Brain pericyte (primary cell): ENCODE data around the gene ECI1.
"Not testable (repeated sequence)": the region's sequence is repeated elsewhere in the genome, so short reads cannot be mapped to it uniquely, and the experiment has no call there.

Source experiments
- DNase-seq: peaks from one replicate; pipeline ENCODE4 v3.0.0-alpha.2; 2012; ENCODE audit warnings: low read depth, low spot score

Gene ECI1

GRCh38 chr16:2256531-2257140 is 5.2 kb upstream of the ECI1 start:
- no peak for DNase-seq

- DNase-seq = no peak
These were observed 1.9 kb upstream of the ECI1 start for GRCh38 chr16:2253293-2253692.

DNA sequence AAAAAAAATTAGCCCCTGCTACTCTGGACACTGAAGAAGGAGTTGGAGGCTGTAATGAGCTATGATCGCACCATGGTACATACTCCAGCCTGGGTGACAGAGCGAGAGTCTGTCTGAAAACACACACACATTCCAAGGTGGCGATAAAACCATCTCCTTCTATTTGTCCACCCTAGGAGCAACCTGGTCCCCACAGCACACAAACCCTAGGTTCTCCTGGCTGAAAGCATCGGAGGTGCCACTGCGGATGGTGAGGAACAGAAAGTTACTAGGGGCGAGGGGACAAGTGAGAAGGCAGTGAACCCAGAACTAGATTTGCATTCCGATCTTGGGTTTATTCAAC is 1.4 kb upstream of the ECI1 start:
- no peak for DNase-seq

DNA sequence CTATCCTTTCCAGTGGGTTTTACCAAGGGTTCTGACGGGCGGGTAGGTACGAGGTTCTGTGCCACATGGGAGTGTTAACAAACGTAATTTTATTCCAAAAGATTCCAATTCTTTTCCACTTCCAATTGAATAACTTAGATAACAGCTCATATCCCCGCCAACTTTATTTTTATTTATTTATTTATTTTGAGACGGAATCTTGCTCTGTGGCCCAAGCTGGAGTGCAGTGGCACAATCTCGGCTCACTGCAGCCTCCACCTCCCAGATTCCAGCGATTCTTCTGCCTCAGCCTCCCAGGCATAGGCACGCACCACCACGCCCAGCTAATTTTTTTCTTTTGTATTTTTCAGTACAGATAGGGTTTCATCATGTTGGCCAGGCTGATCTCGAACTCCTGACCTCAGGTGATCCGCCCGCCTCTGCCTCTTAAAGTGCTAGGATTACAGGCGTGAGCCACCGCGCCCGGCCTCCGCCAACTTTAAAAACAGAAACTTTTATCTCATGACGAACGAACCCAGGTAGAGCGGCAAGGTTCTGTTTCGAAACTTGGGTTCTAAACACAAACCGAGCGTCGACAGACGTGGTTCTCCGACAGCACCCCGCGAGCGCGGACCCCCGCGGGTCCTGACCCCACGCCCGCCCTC is 613 bp downstream of the ECI1 start:
- DNase-seq = no peak

DNA sequence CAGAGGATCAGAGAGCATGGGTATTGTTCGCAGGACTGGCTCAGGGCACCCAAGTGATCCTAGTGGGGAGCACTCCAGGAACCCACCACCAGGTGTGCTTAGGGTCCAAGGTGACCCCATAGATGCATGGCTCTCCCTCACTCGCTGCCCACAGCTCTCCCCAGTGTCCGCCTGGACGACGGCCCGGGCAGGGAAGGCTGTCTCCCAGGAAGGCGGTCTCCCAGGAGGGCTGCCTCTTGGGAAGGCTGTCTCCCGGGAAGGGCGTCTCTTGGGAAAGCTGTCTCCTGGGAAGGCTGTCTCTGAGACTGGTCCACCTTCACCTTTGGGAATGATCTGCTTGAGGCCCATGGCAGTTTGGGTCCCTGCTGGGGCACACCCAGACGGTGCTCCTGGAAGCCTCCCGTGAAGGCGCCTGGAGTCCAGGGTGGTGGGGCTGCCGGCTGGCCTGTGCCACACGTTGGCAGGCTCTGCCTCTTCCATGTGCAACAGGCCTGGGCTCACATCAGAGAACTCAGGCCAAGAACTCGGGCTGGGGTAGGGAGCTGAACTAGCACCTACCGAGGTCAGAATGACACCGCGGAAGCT is 5.0 kb downstream of the ECI1 start:
- DNase-seq = no peak

GRCh38 chr16:2244926-2245795 is 6.2 kb downstream of the ECI1 start:
- DNase-seq = no peak

- no peak for DNase-seq
These were observed 7.1 kb downstream of the ECI1 start for GRCh38 chr16:2244301-2244700.

GRCh38 chr16:2243781-2244180 is 7.6 kb downstream of the ECI1 start:
- DNase-seq = no peak

GRCh38 chr16:2243031-2243528 is 8.3 kb downstream of the ECI1 start:
- DNase-seq = no peak

DNA sequence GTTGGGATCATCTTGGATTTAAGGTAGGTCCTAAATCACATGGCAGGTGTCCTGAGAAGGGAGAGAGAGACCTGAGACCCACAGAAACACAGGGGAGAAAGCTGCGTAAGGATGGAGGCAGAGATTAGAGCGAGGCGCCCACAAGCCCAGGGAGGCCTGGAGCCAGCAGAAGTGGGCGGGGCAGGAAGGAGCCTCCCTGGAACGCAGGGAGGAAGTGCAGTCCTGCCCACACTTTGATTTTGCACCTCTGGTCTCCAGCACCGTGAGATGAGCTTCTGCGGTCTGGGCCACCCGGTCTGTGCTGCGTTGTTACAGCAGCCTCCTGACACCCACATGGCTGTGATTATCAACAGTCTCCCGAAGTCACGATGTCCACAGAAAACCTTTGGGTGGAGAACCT is 8.8 kb downstream of the ECI1 start:
- DNase-seq = no peak

- not testable (repeated sequence) for DNase-seq
These were observed 11.1 kb downstream of the ECI1 start for GRCh38 chr16:2240331-2240730.

DNA sequence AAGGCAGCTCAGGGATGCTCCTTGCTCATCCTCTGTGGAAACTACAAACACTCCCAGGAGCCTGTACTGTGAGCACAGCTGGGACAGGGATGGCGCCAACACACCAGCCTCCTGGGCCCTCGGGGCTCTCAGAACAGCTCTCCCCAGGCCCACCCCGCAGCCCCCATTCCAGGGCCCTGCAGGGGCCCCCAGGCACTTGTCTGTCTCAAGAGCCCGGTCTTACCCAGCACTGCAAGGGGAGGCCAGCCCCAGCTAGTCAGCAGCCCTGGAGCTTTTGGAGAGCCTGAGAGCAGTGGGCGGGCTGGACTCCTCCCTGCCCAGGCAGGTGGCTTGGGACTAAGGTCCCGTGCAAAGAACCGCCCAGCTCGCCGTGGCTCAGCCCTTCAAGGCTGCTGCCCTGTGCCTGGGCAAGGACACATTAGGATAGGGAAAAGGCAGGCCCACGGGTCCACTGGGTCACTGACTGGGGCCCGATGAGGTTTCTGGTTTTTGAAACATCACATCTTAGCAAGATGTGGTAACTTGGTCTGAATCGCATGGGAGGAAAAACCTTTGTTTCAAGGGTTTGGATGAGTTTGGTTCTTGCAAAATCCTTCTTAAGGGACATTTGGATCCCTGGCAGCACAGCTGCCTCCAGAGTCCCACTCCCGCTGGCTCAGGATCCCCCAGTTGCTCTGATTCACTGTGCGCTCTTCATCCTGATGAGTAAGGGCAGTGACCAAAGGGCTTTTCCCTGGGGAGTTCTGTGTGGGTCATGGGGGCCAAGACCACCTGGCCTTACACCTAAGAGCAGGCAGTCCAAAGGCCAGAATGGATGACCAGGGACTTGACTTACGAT is 12.3 kb downstream of the ECI1 start:
- no peak for DNase-seq

- DNase-seq = no peak
These were observed 13.1 kb downstream of the ECI1 start for GRCh38 chr16:2238150-2238837.

- no peak for DNase-seq
These were observed 13.8 kb downstream of the ECI1 start for GRCh38 chr16:2237493-2238149.

DNA sequence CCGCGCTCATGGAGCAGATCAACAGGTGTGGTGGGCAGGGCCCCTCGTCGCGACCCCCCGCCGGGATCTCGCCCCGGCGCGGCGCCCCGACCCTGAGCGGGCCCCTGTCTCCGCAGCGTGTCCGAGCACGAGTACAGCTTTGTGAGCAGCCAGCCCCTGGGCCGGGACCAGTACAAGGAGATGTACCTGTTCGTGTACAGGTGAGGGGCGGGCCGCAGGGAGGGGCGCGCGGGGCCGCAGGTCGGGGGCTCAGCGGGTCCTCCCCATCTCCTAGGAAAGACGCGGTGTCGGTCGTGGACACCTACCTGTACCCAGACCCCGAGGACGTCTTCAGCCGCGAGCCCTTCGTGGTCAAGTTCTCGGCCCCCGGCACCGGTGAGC is 14.3 kb downstream of the ECI1 start:
- no peak for DNase-seq

DNA sequence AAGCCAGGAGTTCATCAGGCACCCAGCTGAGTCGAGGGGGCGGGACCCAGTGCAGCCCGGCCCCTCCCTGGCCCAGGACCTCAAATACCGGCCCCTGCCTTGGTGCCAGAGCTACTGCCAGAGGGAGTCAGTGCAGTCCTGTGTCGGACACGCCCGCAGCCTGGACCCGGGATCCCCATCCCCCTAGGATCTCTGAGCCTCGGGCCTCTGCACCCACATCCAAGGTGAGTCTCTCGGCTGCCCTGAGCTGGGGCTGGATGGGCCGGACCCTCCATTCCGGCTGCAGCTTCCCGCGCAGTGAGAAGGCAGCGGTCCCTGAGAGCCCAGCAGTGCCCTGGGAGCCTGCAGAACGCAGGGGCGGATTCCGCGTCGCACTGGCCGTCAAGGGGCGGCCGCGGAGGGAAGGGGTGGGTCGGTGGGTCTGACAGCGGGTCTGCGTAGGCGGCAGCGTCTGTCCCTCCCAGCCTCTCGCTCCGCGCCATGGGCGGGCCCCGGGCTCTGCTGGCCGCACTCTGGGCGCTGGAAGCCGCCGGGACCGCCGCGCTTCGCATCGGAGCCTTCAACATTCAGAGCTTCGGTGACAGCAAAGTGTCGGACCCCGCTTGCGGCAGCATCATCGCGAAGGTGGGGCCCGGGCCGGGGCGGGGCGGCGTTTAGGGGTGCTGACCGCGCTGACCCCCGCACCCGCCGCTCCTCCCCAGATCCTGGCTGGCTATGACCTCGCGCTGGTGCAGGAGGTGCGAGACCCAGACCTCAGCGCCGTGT is 14.9 kb downstream of the ECI1 start, which contains the start of gene DNASE1L2:
TSS of gene DNASE1L2 (plus strand) at position 108 of the 765 bp plus-strand sequence. CDS start at position 481, 373 bp downstream.
- DNase-seq = no peak

GRCh38 chr16:2235695-2236336 is 15.6 kb downstream of the ECI1 start:
- DNase-seq = no peak

- no peak for DNase-seq
These were observed 16.1 kb downstream of the ECI1 start for GRCh38 chr16:2235234-2235651.

GRCh38 chr16:2234813-2235170 is 16.6 kb downstream of the ECI1 start:
- no peak for DNase-seq
